HepG2 (cell line): ENCODE results near the gene VRK2. TPM values are rescaled to one million over a fixed set of nuclear protein-coding genes. Genes with fewer than 3 reads are reported as not detected.

ENCODE experiments used
- ETV5 ChIP-seq: IDR thresholded peaks from 2 replicates; pipeline ENCODE4 v1.6.1; 2018; ENCODE audit warnings: missing biosample characterization, missing genetic modification reagents, inconsistent platforms, borderline replicate concordance
- FOXJ3 ChIP-seq: sonication (generic); formaldehyde crosslinking; IDR thresholded peaks from 2 replicates; pipeline ENCODE4 v1.4.0; 2020; ENCODE audit warnings: missing genetic modification reagents, mild to moderate bottlenecking, borderline replicate concordance
- NPAS2 ChIP-seq: sonication (generic); formaldehyde crosslinking; IDR thresholded peaks from 2 replicates; pipeline ENCODE4 v1.8.0; 2022; ENCODE audit warnings: mild to moderate bottlenecking, missing genetic modification reagents, borderline replicate concordance
- NR0B2 ChIP-seq: sonication (generic); formaldehyde crosslinking; IDR thresholded peaks from 2 replicates; pipeline ENCODE4 v1.4.0; 2020; ENCODE audit warnings: mild to moderate bottlenecking, missing genetic modification reagents
- RARA ChIP-seq: IDR thresholded peaks from 2 replicates; pipeline ENCODE4 v1.6.1; 2016; ENCODE audit warnings: missing genetic modification reagents, missing compliant biosample characterization
- TCF7 ChIP-seq: sonication (generic); IDR thresholded peaks from 2 replicates; pipeline ENCODE4 v1.6.1; 2016; ENCODE audit warnings: antibody characterized with exemption, low read depth
- UBTF ChIP-seq: sonication (generic); formaldehyde crosslinking; IDR thresholded peaks from 2 replicates; pipeline ENCODE4 v1.4.0; 2020; ENCODE audit warnings: mild to moderate bottlenecking, missing genetic modification reagents
- ZFP37 ChIP-seq: sonication (generic); formaldehyde crosslinking; IDR thresholded peaks from 2 replicates; pipeline ENCODE4 v1.4.0; 2020; ENCODE audit warnings: missing genetic modification reagents, borderline replicate concordance
- ZNF20 ChIP-seq: sonication (generic); formaldehyde crosslinking; IDR thresholded peaks from 2 replicates; pipeline ENCODE4 v1.4.0; 2020; ENCODE audit warnings: mild to moderate bottlenecking, moderate library complexity, missing genetic modification reagents
- ZNF501 ChIP-seq: sonication (generic); formaldehyde crosslinking; IDR thresholded peaks from 2 replicates; pipeline ENCODE4 v1.5.1; 2020; ENCODE audit warnings: mild to moderate bottlenecking, moderate library complexity, missing genetic modification reagents
- ZNF503 ChIP-seq: sonication (generic); formaldehyde crosslinking; IDR thresholded peaks from 2 replicates; pipeline ENCODE4 v1.4.0; 2020; ENCODE audit warnings: missing genetic modification reagents
- ZNF572 ChIP-seq: sonication (generic); formaldehyde crosslinking; IDR thresholded peaks from 2 replicates; pipeline ENCODE4 v1.5.1; 2020; ENCODE audit warnings: mild to moderate bottlenecking, missing genetic modification reagents
- ZNF609 ChIP-seq: sonication (generic); formaldehyde crosslinking; IDR thresholded peaks from 2 replicates; pipeline ENCODE4 v1.4.0; 2020; ENCODE audit warnings: mild to moderate bottlenecking, missing genetic modification reagents, borderline replicate concordance
- polyA plus RNA-seq, 8 experiments: library from polyadenylated mRNA; depleted of rRNA in 3 of 8; stranded (reverse) in 7 of 8; unstranded in 1 of 8; fragments of >200 nt; fragmentation: Illumina TruSeq in 4 of 8; extraction: Trizol in 4 of 8; gene quantifications; 2 replicates each; pipeline versions ENCODE4 v1.2.1 to v1.2.3, GENCODE V29; 2011 to 2016; ENCODE audit warnings: low read depth in 4 of 8, missing spikeins in 1 of 8, mixed read lengths in 1 of 8; ENCODE audit not compliant: insufficient read depth in 1 of 8
- total RNA-seq, 5 experiments: library from RNA; depleted of rRNA; stranded (reverse); fragments of >200 nt; fragmentation: Illumina TruSeq; extraction: Trizol; gene quantifications; 2 replicates each; pipeline ENCODE4 v1.2.3, GENCODE V29; 2016; ENCODE audit warnings: low read depth in 1 of 5

VRK2 gene
- total and polyA plus RNA-seq, 2 of the 13 experiments (the other 11 are each of a cell fraction or from before 2014, with no cell fraction given) = 13.3 to 29.1 TPM

GRCh38 chr2:58204195-58204959 lies 157.8 kb downstream of the VRK2 start (continued):
- TF ChIP-seq UBTF (CRISPR knock-in tag) (no peak), TCF7 (peak; percentile 90), RARA (CRISPR knock-in tag) (peak; percentile 77), FOXJ3 (CRISPR knock-in tag) (peak; percentile 76; the same call in 1 of the 2 replicates), NPAS2 (no peak), ETV5 (CRISPR knock-in tag) (peak; percentile 99), ZNF20 (CRISPR knock-in tag) (no peak), ZNF572 (no peak), ZFP37 (no peak), ZNF609 (CRISPR knock-in tag) (peak; percentile 39; the same call in 1 of the 2 replicates), NR0B2 (CRISPR knock-in tag) (no peak), ZNF503 (peak; percentile 49; the same call in 1 of the 2 replicates), ZNF501 (CRISPR knock-in tag) (no peak)
